Measurements from ENCODE around the gene PRKCH.

Gene PRKCH

GRCh38 chr14:61588419-61588901, 267.1 kb downstream of the PRKCH start:
- no peak overlapping the region for H3K4me3 ChIP-seq (ENCODE audit: extremely low read depth, insufficient read depth, low read length, poor library complexity, severe bottlenecking)
- no peaks in the 10 kb centered on the region for H3K36me3 ChIP-seq (ENCODE audit: control insufficient read depth, insufficient read depth, low read length)
- H3K9me3 ChIP-seq (ENCODE audit: control insufficient read depth, low read length) = no peaks in the 10 kb centered on the region
- no peak overlapping the region for H3K27ac ChIP-seq (ENCODE audit: low read depth, low read length, severe bottlenecking)
- 83% methylated on average over 1 of the region's 6 CpGs; no CpG with 5 or more reads in 1 of the 2 experiments for WGBS, 2 experiments (ENCODE audit: insufficient coverage in 2 of 2)
- peaks cover 45% of the 10 kb centered on the region for H3K4me1 ChIP-seq (ENCODE audit: control insufficient read depth, insufficient read depth, low read length, poor library complexity, severe bottlenecking)

GRCh38 chr14:61589691-61590581, 268.6 kb downstream of the PRKCH start:
- H3K4me3 ChIP-seq (ENCODE audit: extremely low read depth, insufficient read depth, low read length, poor library complexity, severe bottlenecking) = no peak overlapping the region
- no peaks in the 10 kb centered on the region for H3K36me3 ChIP-seq (ENCODE audit: control insufficient read depth, insufficient read depth, low read length)
- no peaks in the 10 kb centered on the region for H3K9me3 ChIP-seq (ENCODE audit: control insufficient read depth, low read length)
- no peak overlapping the region for H3K27ac ChIP-seq (ENCODE audit: low read depth, low read length, severe bottlenecking)
- WGBS, 2 experiments (ENCODE audit: insufficient coverage in 2 of 2) = 80 to 92% methylated on average over 10 to 11 of the region's 12 CpGs
- H3K4me1 ChIP-seq (ENCODE audit: control insufficient read depth, insufficient read depth, low read length, poor library complexity, severe bottlenecking) = peaks cover 36% of the 10 kb centered on the region

GRCh38 chr14:61591862-61592261, 270.5 kb downstream of the PRKCH start:
- no peak overlapping the region for H3K27ac ChIP-seq (ENCODE audit: low read depth, low read length, severe bottlenecking)
- H3K36me3 ChIP-seq (ENCODE audit: control insufficient read depth, insufficient read depth, low read length) = no peaks in the 10 kb centered on the region
- H3K4me3 ChIP-seq (ENCODE audit: extremely low read depth, insufficient read depth, low read length, poor library complexity, severe bottlenecking) = no peak overlapping the region
- 100% methylated on average over 1 of the region's 2 CpGs; no CpG with 5 or more reads in 1 of the 2 experiments for WGBS, 2 experiments (ENCODE audit: insufficient coverage in 2 of 2)
- H3K4me1 ChIP-seq (ENCODE audit: control insufficient read depth, insufficient read depth, low read length, poor library complexity, severe bottlenecking) = peaks cover 23% of the 10 kb centered on the region
- H3K9me3 ChIP-seq (ENCODE audit: control insufficient read depth, low read length) = no peaks in the 10 kb centered on the region

- no peak overlapping the region for H3K4me3 ChIP-seq (ENCODE audit: extremely low read depth, insufficient read depth, low read length, poor library complexity, severe bottlenecking)
- no peaks in the 10 kb centered on the region for H3K36me3 ChIP-seq (ENCODE audit: control insufficient read depth, insufficient read depth, low read length)
- WGBS, 2 experiments (ENCODE audit: insufficient coverage in 2 of 2) = no CpG with 5 or more reads among the region's 3 CpGs
- H3K4me1 ChIP-seq (ENCODE audit: control insufficient read depth, insufficient read depth, low read length, poor library complexity, severe bottlenecking) = peaks cover 24% of the 10 kb centered on the region
- H3K9me3 ChIP-seq (ENCODE audit: control insufficient read depth, low read length) = no peaks in the 10 kb centered on the region
- no peak overlapping the region for H3K27ac ChIP-seq (ENCODE audit: low read depth, low read length, severe bottlenecking)
These were observed 272.0 kb downstream of the PRKCH start for GRCh38 chr14:61593330-61593729.

- H3K36me3 ChIP-seq (ENCODE audit: control insufficient read depth, insufficient read depth, low read length) = no peaks in the 10 kb centered on the region
- H3K4me3 ChIP-seq (ENCODE audit: extremely low read depth, insufficient read depth, low read length, poor library complexity, severe bottlenecking) = no peak overlapping the region
- 76 to 78% methylated on average over 2 to 3 of the region's 5 CpGs for WGBS, 2 experiments (ENCODE audit: insufficient coverage in 2 of 2)
- no peaks in the 10 kb centered on the region for H3K9me3 ChIP-seq (ENCODE audit: control insufficient read depth, low read length)
- peaks cover 32% of the 10 kb centered on the region for H3K4me1 ChIP-seq (ENCODE audit: control insufficient read depth, insufficient read depth, low read length, poor library complexity, severe bottlenecking)
- H3K27ac ChIP-seq (ENCODE audit: low read depth, low read length, severe bottlenecking) = peak overlapping the region; percentile 18
These were observed 275.6 kb downstream of the PRKCH start for GRCh38 chr14:61596990-61597389.

GRCh38 chr14:61598980-61599379, 277.6 kb downstream of the PRKCH start:
- Histone ChIP-seq H3K4me3 (ENCODE audit: extremely low read depth, insufficient read depth, low read length, poor library complexity, severe bottlenecking) (no peak overlapping the region), H3K9me3 (ENCODE audit: control insufficient read depth, low read length) (no peaks in the 10 kb centered on the region), H3K36me3 (ENCODE audit: control insufficient read depth, insufficient read depth, low read length) (no peaks in the 10 kb centered on the region), H3K27ac (ENCODE audit: low read depth, low read length, severe bottlenecking) (peak overlapping the region; percentile 77), H3K4me1 (ENCODE audit: control insufficient read depth, insufficient read depth, low read length, poor library complexity, severe bottlenecking) (peaks cover 44% of the 10 kb centered on the region)
- WGBS, 2 experiments (ENCODE audit: insufficient coverage in 2 of 2) = no CpG with 5 or more reads among the region's 1 CpG

GRCh38 chr14:61599942-61600341, 278.6 kb downstream of the PRKCH start:
- Histone ChIP-seq H3K36me3 (ENCODE audit: control insufficient read depth, insufficient read depth, low read length) (no peaks in the 10 kb centered on the region), H3K4me3 (ENCODE audit: extremely low read depth, insufficient read depth, low read length, poor library complexity, severe bottlenecking) (no peak overlapping the region), H3K27ac (ENCODE audit: low read depth, low read length, severe bottlenecking) (no peak overlapping the region)

More at GRCh38 chr14:61599942-61600341, 278.6 kb downstream of the PRKCH start:
- peaks cover 44% of the 10 kb centered on the region for H3K4me1 ChIP-seq (ENCODE audit: control insufficient read depth, insufficient read depth, low read length, poor library complexity, severe bottlenecking)
- WGBS, 2 experiments (ENCODE audit: insufficient coverage in 2 of 2) = no CpG with 5 or more reads among the region's 1 CpG
- no peaks in the 10 kb centered on the region for H3K9me3 ChIP-seq (ENCODE audit: control insufficient read depth, low read length)

Data from mesodermal cell (in vitro differentiated cells).